Activated CD4-positive, CD25-positive, alpha-beta regulatory T cell treated with anti-CD3 and anti-CD28 coated beads, Interleukin-2, amount 50 U/mL, for 16 hours (primary cell): Measurements from ENCODE around the gene STAT1.

Source experiments
- DNase-seq: peaks from one replicate; pipeline ENCODE4 v3.0.0-alpha.2; 2020; ENCODE audit warnings: low read depth, low spot score

Gene STAT1

GRCh38 chr2:191013932-191014652 is at the start of gene STAT1:
STAT1 (minus strand) TSS chr2:191014171; CDS start chr2:191010003, 4,168 bp downstream.
- peak; percentile 89 for DNase-seq

DNA sequence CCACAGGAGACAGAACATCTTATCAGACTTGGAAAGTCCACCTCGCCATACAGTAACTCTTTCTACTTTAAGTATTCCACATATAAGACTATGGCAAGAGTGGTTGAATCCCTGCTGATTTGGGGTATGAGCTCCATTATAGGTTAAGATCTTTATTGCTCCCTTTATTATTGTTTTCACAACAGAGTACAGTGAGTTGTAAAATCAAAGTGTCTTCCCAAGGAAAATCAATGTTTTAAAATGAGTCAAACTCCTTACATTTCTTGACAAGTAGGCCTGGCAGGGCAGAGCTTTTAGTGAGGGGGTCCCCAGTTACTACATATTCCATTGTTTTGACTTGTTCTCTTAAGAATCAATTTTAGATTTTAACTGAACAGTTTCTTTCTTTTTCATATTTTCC is 49.6 kb upstream of the STAT1 start:
- no peak for DNase-seq

GRCh38 chr2:191061381-191061980 is 47.5 kb upstream of the STAT1 start:
- no peak for DNase-seq

DNA sequence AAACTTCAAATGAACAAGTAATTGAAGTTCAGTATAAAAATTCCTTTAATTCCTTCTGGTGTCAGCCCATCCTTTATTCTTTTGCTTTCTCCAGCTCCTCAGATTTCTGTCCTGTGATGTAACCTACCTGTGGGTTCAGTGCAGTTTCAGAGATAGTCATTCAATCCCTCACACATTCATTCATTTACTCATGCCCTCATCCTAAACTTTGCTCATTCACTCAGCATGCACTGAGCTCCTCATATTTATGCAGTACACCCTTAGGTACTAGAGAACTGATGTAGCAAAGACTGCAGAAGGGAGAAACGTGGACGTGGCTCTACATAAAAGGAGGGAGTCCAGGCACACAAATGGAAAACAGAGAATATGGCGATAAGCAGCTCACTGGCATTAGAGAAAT is 45.3 kb upstream of the STAT1 start:
- DNase-seq = no peak

GRCh38 chr2:191056228-191056627 is 42.3 kb upstream of the STAT1 start:
- DNase-seq = no peak

DNA sequence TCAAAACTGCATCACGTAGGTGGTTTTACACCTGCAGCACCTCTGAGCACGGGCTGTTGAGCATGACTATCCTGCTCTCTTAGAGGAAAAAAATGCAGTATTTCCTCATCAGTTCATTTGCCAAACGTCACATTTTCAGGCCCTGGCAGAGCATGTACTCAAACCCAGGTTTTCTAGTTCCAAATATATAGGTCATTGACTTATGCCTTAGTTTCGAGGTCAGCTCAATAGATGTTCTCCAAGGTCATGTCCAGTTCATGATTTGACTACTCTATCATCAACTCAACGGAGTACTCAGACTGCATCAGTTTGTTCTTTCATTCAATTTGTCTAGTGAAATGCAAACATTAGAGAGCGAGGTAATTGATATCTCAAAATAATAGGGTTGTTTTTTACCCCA is 39.3 kb upstream of the STAT1 start:
- no peak for DNase-seq

DNA sequence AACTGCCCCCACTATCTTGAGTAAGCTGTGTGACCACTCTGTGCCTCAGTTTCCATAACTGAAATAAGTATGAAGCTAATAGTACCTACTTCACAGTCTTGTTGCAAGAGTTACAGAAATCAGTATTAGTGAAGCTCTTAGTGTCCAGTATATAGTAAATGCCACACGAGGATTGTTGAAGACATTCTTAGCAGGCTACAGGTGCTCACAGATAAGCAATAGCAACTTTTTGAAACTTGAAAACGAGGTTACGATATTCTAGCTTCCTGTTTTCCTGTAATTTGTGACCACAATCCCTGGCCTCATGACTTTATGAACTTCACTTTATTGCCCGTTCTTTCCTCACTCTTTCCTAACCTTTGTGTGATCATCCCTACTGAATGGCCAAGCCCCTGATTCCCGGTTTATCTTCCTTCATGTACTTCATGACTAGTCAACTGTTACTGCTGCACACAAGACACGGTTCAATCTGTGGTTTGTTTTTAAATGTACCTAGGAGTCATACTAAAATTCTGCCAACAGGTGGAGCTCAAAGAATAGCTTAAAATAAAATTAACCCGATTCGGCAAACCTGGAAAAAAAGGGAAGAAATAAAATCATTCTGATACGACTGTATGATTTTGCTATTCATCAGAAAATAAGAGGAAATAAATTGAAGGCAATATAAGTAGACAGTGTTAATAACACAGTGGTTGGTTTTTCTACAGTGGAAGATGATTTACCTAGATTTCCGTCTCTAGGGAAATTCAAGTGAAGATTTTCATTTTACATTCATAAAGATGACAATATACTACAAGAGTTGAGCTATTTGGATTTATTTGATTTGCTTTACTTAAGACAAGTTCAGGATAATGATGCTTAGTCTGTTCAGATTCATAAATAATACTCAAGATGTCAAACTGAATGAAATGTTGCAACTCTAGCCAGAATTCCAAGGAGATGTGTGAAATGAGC is 38.1 kb upstream of the STAT1 start:
- no peak for DNase-seq

DNA sequence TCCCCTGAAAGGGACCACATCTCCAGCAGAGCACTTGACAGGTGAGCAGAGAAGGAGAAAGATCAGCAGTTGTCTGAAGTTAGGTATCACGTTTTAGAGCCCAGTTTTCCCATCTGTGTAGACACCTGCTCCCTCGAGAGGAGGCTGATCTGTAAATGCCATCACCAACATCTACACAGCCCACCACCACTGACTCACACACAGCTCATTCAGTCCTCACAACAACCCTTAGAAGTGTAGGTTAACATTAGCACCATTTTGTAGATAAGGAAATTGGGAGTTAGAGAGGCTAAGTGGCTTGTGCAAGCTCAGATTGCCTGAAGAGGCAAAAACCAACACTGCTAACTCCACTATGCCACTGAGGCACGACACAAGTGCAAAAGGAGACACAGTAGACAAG is 37.2 kb upstream of the STAT1 start:
- DNase-seq = no peak

DNA sequence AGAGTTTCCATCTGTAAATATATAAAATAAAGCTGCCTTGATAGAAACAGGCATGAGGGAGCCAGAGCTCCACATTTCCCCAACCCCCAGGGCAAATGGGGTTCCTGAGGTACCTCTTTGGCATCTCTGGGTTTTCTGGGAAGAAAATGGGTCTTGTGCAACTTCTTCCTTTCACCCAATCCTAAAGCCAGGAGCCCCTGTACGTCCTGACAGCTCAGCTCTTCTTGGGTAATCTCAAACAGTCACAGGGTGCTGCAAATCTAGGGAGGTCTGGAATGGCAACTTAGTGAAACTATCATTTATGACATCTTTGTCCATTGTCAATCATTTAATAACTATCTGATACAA is 36.6 kb upstream of the STAT1 start:
- no peak for DNase-seq

- no peak for DNase-seq
These were observed 36.0 kb upstream of the STAT1 start for GRCh38 chr2:191049728-191050639.

DNA sequence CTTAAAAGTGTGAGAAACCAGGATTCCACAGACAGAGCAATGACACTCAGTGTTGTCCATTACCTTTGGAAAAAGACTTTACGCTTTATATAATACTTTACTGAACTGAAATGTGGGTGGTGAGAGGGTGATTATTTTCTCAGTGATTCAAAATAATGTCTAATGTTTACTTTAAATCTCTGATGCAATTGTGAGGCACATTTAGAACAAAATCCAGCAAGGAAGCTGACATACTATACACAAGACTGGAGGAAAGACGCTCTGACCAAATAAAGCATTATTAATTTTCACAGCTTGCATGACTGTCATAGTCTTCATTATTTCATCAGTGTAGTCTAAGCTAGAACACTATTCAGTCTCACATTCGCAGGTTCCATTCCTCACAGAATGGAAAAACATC is 34.1 kb upstream of the STAT1 start:
- DNase-seq = no peak

- no peak for DNase-seq
These were observed 31.2 kb upstream of the STAT1 start for GRCh38 chr2:191045141-191045540.

DNA sequence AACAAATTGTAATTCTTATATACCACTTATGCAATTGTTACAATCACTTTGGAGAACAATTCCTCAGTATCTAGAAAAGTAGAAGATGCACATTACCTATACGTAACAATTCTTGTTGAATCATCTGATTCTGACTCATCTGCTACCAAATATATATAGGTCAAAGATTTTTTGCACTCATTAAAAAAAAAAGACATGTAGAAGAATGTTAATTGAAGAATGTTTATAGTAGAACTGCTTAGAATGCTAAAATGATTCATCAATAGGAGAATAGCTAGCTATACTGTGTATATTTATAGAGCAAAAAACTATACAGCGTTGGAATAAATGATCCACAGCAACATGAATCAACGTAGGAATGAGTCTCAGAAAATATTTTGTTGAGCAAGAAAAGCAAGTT is 29.5 kb upstream of the STAT1 start:
- no peak for DNase-seq

DNA sequence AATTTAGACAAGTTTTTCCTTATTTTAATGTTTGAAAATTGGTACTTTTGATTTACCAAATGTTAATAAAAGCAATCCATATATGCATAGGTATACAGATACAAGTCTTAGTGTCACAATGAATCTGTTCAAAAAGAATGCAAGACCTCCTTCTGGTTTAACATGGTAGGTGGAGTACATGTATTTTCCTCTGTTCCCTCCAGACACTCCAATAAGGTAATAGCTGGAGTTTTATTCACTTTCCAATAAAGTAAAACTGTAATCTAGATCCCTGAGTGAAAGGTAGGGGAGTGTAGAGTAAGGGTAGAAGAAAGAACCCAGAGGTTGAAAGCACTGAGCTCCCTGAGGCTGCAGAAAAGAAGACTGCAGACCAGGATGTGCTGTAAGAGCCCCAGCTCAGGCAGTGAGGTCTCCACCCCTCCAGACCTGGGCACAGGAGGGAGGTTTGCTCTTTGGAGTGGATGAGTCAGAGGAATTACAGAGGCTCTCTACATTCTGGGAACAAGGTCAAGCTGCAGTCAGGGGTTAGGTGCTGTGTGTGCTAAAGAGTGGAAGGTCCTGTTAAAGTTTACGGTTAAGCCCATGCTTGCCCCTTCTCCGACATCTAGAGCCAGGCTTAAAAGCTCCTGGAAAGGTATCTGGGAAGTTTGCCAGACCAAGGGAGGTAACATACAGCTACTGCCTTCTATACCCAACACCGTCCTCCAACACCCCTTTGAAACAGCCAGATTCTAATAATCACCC is 27.6 kb upstream of the STAT1 start:
- no peak for DNase-seq

DNA sequence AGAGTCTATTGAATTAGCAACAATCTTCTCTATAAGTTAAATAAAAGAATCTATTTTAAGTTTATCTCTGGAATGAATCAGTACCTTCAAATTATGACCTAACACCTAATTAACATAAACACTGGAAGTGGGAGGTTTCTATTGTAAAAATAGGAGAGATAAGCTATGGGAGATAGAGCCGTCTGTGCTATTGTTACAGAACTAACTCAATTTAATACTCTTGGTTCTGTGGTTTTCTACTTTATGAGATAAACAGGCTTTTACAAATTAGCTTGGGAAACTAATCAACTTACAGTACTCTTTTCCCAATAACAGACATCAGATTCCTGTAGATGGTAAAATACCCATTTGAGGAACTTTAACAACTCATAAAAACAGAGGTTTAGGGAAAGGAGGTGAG is 25.6 kb upstream of the STAT1 start:
- DNase-seq = no peak

DNA sequence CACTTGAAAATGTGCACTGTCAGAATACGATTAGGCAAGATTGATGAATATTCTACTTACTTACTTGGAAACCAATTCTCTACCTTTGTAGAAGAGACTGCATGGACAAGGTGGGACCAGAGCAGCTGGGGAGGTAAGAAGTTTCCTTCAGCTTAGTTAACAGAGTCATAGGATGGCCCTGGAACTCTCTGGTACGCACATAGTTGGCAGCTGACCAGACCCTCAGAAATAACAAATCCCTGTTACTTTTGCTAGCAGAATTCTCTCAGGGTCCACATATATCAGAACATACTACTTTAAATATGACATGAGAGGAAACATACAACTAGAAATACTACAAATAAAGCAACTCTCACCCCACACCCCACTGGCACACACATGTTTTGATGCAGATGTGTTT is 24.8 kb upstream of the STAT1 start:
- DNase-seq = no peak

GRCh38 chr2:191038241-191038725 is 24.3 kb upstream of the STAT1 start:
- peak; percentile 19 for DNase-seq

DNA sequence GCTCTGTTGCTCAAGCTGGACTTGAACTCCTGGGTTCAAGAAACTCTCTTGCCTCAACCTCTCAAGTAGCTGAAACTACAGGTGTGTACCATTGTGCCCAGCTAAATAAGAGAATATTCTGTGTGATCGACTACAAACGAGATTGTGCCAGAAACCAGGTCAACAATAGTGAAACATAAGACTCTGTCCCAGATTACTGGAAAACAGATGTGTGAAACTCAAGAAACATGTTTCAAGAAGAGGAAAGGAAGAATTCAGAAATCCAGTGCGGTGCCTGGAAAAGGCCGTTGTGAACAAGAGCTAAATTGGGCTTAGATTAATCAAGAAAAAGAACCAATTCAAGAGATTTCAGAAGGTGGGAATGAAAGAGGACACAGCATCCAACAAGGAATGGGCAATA is 23.4 kb upstream of the STAT1 start:
- no peak for DNase-seq

GRCh38 chr2:191036363-191036762 is 22.4 kb upstream of the STAT1 start:
- DNase-seq = no peak

GRCh38 chr2:191032588-191033429 is 18.8 kb upstream of the STAT1 start:
- DNase-seq = no peak
